ENCODE data around the gene OGFR.
"Not testable (repeated sequence)": the region's sequence is repeated elsewhere in the genome, so short reads cannot be mapped to it uniquely, and the experiment has no call there.

OGFR gene

DNA sequence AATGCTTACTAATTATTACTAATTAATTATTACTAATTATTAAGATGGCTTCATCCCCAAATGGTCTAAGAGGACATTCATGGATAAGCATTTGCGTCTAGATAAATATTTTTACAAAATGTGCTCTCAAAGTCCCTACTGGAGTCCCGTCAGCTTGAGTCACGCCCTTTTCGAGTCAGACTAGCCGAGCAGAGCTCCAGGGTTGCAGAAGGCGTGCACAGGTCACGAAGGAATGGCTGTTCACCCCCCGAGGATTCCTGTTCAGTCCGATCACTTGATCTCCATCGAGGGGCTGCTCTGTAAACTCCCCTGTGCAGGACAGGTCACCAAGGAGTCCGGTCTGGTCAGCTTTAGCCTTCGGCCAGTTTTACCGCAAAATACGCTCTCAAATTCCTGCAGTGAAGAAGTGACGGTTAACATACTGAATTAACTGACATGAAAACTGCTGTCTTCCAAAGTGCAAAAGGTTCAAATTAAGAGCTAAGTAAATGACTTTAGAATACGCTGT, 37.1 kb downstream of the OGFR start:
- H3K4me3 ChIP-seq (ENCODE audit: low read depth, low read length): no peak overlapping the region
- no peak for DNase-seq (ENCODE audit: low read depth)
- no peak for TF ChIP-seq CTCF (IDR thresholded peaks at IDR 0.05; ENCODE audit: control insufficient read depth, extremely low read depth, insufficient read depth)

DNA sequence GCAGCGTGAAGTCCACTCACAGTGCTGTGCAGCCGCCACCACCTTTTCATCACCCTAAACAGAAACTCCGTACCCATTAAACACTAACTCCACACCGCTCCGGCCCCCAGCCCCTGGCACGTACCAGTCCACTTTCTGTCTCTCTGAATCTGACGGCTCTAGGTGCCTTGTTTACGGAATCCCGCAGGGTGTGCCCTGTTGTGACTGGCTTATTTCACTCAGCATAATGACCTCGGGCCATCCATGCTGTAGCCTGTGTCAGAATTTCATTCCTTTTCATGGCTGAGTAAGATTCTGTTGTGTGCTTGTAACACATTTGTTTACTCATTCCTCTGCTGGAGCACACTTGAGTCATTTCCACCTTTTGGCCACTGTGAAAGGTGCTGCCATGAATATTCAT, 39.0 kb downstream of the OGFR start:
- no peak for DNase-seq (ENCODE audit: low read depth)
- no peak for TF ChIP-seq CTCF (IDR thresholded peaks at IDR 0.05; ENCODE audit: control insufficient read depth, extremely low read depth, insufficient read depth)
- no peak overlapping the region for H3K4me3 ChIP-seq (ENCODE audit: low read depth, low read length)

DNA sequence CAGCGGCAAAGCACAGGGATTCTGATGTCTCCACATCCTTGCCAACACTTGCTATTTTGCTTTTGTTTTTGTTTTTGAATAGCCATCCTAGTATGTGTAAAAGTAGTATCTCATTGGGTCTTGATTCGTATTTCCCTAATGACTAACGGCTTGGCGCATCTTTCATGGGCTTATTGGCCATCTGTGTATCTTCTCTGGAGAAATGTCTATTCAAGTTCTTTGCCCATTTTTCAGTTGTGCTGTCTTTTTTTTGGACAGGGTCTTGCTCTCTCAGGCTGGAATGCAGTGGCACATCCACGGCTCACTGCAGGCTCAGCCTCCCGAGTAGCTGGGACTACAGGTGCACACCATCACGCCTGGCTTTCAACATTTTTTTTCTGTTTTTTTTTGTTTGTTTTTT, 39.5 kb downstream of the OGFR start:
- no peak for DNase-seq (ENCODE audit: low read depth)
- no peak overlapping the region for H3K4me3 ChIP-seq (ENCODE audit: low read depth, low read length)
- TF ChIP-seq CTCF (IDR thresholded peaks at IDR 0.05; ENCODE audit: control insufficient read depth, extremely low read depth, insufficient read depth): no peak

DNA sequence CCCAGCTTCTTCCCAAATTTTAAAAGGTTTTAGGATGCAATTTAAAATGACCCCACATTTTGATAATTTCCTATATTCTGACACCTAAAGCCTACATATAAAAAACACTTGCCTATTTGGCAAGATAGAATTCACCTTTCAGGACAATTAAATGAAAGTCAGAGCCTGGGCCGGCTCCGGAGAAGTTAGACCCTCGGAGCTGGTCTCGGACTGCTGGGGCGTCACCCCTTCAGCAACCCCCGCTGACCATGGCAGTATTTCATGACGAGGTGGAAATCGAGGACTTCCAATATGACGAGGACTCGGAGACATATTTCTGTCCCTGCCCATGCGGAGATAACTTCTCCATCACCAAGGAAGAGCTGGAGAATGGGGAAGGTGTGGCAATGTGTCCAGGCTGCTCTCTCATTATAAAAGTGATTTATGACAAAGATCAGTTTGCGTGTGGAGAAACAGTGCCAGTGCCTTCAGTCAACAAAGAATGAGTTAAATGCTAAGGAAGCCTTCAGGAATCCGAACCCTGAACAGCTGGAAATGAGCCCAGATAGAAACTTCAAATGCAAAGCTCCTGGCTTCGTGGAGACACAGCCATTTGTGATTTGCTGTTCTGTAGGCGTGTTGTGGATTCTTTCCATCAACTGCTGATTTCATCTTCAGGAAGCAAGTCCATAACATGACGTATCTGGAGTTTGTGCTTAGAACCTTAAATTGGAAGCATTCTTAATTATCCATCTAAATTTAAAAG, 41.0 kb downstream of the OGFR start:
- TF ChIP-seq CTCF (IDR thresholded peaks at IDR 0.05; ENCODE audit: control insufficient read depth, extremely low read depth, insufficient read depth): no peak
- DNase-seq (ENCODE audit: low read depth): peak; percentile 30

DNA sequence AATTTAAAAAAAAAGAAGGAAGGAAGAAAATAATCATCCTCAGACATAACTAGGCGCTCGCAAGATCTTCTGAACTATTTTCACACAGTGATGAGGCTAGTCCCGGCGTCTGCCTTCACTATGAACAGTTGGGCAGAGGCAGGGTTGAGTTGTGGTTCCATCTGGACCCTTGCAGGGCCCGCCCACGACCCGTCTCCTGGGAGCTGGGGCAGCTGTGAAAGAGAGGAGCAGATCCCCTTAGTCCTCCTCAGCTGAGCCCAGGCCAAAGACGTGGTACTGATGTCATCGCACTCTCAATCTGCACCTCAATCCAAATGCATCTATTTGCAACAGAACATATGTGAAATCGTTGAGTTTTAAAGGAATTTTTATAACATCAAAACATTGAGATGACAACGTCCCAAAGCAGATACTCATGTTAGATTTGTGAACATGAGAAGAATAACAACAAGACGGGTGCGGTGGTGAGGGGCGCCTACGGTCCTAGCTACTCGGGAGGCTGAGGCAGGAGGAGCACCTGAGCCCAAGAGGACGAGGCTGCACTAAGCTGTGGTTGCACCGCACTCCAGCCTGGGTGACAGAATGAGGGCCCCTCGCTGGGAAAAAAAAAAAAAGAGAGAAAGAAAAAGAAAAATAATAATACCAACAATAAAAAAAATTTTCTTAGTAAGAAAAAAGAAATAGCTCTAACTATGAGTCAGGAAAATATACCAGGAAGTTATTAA, 41.7 kb downstream of the OGFR start:
- no peak for DNase-seq (ENCODE audit: low read depth)
- H3K4me3 ChIP-seq (ENCODE audit: low read depth, low read length): no peak overlapping the region
- TF ChIP-seq CTCF (IDR thresholded peaks at IDR 0.05; ENCODE audit: control insufficient read depth, extremely low read depth, insufficient read depth): no peak

More for the DNA sequence above, 41.0 kb downstream of the OGFR start:
- H3K4me3 ChIP-seq (ENCODE audit: low read depth, low read length): no peak overlapping the region

GRCh38 chr20:62848917-62849316, 44.3 kb downstream of the OGFR start:
- not testable (repeated sequence) for DNase-seq (ENCODE audit: low read depth); H3K4me3 ChIP-seq (ENCODE audit: low read depth, low read length)

GRCh38 chr20:62849431-62849830, 44.8 kb downstream of the OGFR start:
- no peak overlapping the region for H3K4me3 ChIP-seq (ENCODE audit: low read depth, low read length)
- TF ChIP-seq CTCF (IDR thresholded peaks at IDR 0.05; ENCODE audit: control insufficient read depth, extremely low read depth, insufficient read depth): no peak
- no peak for DNase-seq (ENCODE audit: low read depth)

All from LNCaP clone FGC (cell line).